ENCODE results near the gene ANKRD10.

- TF ChIP-seq SALL2 (tag by site-specific recombination; IDR thresholded peaks at IDR 0.05; ENCODE audit: borderline replicate concordance), result no peak
- TF ChIP-seq TCF7L2 (IDR thresholded peaks at IDR 0.05; ENCODE audit: borderline replicate concordance, low read depth, low read length), result no peak
- TF ChIP-seq ZNF114 (tag by site-specific recombination; IDR thresholded peaks at IDR 0.05), result no peak
- no peak for TF ChIP-seq OSR2 (tag by site-specific recombination; IDR thresholded peaks at IDR 0.05)
- TF ChIP-seq ZNF776 (tag by site-specific recombination; IDR thresholded peaks at IDR 0.05; ENCODE audit: borderline replicate concordance), result no peak
Observed at GRCh38 chr13:110961959-110962358, 47.1 kb upstream of the ANKRD10 start.

Measured in HEK293 (cell line).